22Rv1 (cell line): ENCODE results near the gene NCBP2.

Experiments
- H3K27ac ChIP-seq: fragments of 450-650 bp; 2 replicates; pipeline ENCODE4 v1.5.1; 2017
- CTCF ChIP-seq: fragments of 450-650 bp; IDR thresholded peaks from 2 replicates; pipeline ENCODE4 v1.5.1; 2017; ENCODE audit warnings: mild to moderate bottlenecking
- ZFX ChIP-seq: fragments of 450-650 bp; IDR thresholded peaks from 2 replicates; pipeline ENCODE4 v1.6.1; 2017; ENCODE audit warnings: antibody characterized with exemption, borderline replicate concordance

NCBP2 gene

GRCh38 chr3:196962108-196962929, 20.0 kb upstream of the NCBP2 start:
- TF ChIP-seq CTCF: no peak
- TF ChIP-seq ZFX: no peak
- H3K27ac ChIP-seq: no peak overlapping the region

- no peak overlapping the region for H3K27ac ChIP-seq
- TF ChIP-seq CTCF (no peak), ZFX (no peak)
Measured at GRCh38 chr3:196954832-196955231, 12.5 kb upstream of the NCBP2 start.

DNA sequence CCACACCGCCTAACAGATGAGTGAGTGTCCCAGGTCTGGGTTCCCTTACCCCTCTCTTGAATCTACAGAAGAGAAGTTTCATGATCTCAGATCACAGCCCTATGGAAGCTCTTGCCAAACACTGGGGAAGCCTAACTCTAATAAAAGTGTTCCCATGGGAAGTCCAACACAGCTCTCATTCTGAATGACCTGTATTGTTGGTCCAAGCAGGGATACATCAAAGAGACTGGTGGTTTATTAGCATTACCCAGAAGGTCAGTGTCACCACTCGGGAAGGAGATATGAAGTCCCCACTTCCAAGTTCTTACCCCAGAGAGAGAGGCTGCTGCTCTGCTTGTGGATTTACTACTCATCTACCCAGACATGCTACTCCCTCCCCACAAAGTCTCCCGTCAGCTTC, 9.0 kb upstream of the NCBP2 start:
- H3K27ac ChIP-seq: no peak overlapping the region
- TF ChIP-seq ZFX: no peak
- no peak for TF ChIP-seq CTCF

DNA sequence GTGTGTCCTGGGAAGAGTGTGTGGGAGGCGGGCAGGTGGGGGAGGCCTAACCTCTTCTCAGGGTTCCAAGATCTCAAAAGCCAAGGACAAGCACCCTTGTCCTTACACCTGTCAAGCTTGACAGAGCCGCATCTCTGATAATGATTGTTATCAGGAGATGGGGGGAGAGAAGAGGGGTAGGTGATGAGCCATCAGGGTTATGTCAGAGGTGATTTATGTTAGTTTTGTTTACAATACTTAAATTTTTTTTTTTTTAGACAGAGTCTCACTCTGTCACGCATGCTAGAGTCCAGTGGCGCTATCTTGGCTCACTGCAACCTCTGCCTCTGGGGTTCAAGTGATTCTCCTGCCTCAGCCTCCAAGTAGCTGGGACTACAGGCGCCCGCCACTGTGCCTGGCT, 7.4 kb upstream of the NCBP2 start:
- TF ChIP-seq CTCF (no peak), ZFX (no peak)
- H3K27ac ChIP-seq: no peak overlapping the region

DNA sequence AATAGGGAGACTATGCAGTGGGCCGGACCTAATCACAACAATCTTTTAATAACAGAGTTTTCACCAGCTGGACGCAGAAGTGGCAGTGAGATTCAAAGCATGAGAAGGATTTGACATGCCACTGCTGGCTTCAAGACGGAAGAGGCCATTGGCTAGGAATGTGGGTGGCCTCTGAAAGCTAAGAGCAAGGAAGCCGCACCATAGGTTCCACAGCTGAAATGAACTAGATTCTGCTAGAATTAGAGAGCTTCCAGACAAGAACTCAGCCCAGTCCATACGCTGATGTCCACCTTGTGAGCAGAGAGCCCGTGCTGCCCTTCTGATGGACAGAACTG, 6.9 kb upstream of the NCBP2 start:
- H3K27ac ChIP-seq: no peak overlapping the region
- TF ChIP-seq CTCF (no peak), ZFX (no peak)

GRCh38 chr3:196948442-196949284, 6.3 kb upstream of the NCBP2 start:
- no peak overlapping the region for H3K27ac ChIP-seq

More at GRCh38 chr3:196948442-196949284, 6.3 kb upstream of the NCBP2 start:
- TF ChIP-seq CTCF: no peak
- TF ChIP-seq ZFX: no peak
